ENCODE results near the gene GKN2.
"Not testable (repeated sequence)": the region's sequence is repeated elsewhere in the genome, so short reads cannot be mapped to it uniquely, and the experiment has no call there.

The GKN2 gene

DNA sequence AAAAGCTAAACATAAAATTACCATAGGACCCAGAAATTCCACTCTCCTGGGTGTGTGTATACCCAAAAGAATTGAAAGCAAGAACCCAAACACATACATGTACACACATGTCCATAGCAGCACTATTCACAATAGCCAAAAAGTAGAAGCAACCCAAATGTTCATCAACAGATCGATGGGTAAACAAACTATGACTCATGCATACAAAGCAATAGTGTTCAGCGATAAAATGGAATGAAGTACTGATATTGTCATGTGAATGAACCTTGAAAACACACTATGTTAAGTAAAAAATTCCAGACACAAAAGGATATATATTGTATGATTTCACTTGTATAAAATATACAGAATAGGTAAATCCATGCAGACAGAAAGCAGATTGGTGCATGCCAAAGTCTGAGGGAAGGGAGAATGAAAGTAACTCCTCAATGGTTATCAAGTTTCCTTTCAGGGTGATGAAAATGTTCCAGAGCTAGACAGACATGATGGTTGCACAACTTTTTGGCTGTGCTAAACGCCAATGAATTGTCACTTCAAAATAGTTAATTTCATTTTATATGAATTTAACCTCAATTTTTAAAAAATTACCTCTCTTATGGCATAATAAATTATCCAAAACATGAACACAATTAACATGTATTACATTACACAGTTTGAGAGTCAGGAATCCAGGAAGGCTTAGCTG lies 35.5 kb downstream of the GKN2 start:
- no peak for DNase-seq

DNA sequence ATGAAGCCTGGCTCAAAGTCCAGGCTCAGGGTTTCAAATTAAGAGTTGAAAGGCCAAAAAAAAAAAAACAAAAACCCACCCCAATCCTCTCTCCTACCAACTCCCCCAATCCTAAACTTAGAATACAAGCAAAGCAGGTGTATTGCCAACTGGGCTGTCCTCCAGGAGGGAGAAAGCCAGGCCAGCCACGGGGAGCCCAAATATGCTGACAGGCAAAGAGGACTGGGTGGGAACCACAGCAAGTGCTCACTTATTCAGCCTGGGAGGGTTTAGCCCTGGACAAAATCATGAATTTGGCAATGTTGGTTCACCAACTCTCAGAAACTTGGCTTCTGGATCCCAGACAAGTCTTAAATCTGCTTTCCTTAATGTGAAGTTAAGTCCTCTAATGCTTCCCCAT lies 36.5 kb downstream of the GKN2 start:
- DNase-seq, result no peak

DNA sequence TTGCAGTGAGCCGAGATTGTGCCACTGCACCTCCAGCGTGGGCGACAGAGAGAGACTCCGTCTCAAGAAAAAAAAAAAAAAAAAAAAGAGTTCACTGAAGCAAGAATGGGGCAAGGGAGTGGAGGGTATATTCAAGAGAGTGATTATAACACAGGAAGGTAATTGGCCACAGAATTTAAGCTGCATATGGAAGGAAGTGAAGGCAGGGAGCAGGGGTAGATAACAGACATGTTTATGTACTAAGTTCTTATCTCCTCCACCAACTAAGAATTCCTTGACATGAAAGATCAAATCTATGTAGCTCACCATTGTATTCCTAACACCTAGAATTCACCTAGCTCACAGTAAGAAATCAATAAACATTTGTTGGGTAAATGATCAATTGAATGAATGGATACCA lies 37.3 kb downstream of the GKN2 start:
- DNase-seq, result no peak

DNA sequence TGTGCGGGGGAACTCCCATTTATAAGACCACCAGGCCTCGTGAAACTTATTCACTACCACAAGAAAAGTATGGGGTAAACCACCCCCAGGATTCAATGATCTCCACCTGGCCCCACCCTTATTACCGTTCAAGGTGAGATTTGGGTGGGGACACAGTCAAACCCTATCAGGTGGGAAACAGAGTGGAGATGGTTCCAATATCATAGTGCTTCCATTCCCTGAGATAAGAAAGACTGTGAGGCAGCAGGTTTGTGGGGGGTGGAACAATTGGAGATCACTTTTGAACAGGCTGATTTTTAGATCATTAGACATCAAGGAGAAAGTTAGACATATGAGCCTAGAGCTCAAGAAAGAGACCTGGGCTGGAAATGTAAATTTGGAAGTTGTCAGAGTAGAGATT lies 39.3 kb downstream of the GKN2 start:
- DNase-seq, result no peak

DNA sequence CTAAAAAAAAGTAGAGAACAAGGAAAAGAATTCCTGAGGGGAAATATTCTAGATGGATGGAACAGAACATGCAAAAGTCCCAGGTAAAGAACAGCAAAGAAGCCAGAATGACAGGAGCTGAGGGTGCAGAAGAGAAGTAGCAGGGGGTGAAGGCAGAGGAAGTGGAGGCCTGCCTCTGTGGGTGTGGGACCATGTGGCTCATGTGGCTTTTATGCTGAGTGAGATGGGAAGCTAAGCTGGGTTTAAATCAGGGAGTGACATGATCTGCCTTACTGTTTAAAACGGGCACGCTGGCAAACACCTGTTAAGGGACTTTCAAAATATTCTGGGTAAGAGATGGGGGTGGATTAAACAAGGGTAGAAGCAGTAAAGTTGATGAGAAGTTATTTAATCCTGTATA lies 40.0 kb downstream of the GKN2 start:
- DNase-seq, result peak; percentile 70

DNA sequence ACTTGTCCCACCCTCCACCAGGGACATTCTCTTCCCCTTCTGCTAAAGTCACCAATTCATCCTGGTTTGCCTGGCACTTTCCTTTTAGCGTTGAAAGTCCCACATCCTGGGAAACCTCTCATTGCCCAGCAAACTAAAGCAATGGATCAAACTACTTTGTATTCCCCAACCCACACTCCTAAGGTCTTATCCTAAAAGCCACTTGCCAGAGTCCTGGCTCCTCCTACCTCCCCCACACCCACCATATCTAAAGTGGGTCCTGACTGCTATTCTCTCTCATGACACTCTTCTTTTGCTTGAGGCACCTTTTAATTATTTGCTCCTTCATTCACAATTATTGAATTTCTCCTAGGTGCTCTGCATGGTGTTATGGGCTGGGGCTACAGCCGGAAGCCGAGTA lies 40.6 kb downstream of the GKN2 start:
- DNase-seq, result no peak

DNA sequence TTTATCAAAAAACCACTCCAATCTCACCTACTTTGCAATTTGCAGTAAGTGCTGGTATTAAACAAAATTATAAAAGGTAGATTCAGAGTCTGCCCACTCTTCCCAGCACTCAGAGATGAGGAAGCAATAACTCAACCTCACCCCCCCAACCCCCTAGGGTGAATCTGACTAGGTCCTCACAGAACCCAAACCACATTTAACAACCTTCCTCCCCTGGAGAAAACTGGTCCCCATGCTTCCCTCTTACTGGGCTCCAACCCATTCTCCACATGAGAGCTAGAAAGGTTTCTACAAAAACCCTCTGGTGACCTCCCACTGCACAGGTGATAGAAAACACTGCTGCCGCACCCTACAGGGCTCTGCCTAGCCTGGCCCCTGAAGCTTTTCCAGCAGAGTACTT lies 41.0 kb downstream of the GKN2 start:
- DNase-seq, result peak; percentile 33

DNA sequence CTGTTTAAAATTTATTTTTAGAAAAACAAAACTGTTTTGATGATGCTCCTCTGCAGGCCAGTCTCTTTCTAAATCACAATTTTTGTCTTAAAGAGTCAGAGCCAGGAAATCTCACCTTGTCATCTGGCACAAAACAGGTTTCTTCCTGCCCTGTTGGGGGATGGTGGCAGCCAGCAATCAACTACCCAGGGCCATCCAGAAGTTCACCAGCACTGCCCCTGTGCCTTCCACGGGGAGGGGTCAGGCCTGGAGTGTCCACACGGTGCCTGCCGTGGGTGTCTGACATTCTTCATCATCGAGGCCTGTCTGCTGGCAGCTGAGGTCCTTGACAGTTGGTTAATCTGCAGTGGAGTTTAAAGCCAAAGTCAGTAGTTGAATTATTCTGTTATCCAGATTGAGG lies 41.4 kb downstream of the GKN2 start:
- peak; percentile 38 for DNase-seq

DNA sequence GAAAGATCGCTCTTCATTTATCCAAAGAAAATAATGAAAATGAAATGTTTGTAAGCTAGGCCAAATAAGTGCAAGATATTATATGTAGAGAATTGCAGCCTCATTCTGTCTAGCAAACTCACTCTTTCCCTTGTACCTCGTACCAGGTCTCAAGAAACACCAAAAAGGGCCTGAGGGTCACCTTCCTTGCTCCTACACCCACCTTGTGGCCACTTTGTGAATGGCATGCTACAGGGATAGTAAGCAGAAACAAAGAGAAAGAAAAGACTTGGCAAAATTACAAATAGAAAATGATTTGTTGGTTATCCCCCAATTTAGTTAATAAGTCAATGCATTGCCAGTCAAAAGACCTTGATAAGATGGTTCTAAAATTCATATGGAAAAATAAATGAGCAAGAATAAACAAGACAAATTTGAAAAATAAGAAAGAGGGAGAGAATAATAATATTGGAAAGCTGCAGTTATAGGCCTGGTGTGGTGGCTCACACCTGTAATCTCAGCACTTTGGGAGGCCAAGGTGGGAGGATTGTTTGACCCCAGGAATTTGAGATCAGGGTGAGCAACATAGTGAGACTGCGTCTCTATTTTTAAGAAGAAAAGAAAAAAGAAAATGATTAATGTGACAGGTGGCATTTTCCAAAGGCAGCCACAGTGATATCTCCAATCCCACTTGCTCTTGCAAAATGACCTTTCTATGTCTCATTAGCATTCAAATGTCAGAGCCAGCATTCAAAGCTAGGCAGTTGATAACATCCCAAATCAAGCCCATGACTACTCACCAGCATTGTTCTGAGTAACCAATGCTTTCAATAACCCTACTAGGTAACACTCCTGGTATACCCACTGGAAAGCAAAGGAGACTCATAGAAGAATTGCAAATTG lies 42.7 kb downstream of the GKN2 start:
- DNase-seq, result peak; percentile 90

DNA sequence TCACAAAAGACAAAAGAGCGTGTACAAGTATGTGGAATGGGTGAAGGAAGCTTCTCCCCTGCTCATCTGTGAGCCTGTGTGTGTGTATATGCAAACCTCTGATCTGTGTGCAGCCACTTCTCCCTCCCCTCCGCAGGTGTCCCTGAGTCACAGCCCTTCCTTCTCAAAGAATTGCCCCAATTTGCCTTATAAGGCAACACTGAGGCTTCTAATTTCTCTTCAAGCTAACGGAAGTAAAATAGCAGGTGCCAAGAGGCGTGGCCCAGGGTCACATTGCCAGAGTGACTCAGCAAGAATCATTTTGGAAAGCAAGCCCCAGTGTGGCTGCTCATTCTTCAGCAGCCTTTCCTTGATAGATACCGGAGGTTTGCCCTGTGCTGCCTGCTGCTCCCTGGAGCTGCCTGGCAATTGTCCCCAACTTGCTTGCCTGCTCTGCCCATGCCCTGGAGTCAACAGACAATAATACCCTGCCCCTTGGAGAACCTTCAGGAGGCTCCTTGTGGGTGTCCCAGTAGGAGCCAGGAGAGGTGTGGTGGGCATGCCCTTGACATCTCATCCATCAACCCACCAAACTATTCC lies 44.2 kb downstream of the GKN2 start:
- DNase-seq, result peak; percentile 94

DNA sequence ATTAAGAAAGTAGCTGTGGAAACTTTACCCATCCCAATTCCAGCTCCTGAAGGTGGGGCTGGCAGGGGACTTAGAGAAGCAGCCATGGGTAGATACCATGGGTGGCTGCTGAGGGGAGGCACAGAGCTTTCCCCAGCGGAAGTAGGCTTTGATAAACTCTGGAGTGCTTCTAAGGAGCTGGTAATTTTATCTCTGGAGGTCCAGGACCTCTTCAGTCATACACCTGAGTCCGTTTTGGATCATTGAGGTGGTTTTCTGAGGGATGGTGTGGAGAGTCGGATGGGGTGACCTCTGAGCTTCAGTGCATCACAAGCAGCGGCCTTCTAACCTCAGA lies 44.8 kb downstream of the GKN2 start:
- DNase-seq, result no peak

DNA sequence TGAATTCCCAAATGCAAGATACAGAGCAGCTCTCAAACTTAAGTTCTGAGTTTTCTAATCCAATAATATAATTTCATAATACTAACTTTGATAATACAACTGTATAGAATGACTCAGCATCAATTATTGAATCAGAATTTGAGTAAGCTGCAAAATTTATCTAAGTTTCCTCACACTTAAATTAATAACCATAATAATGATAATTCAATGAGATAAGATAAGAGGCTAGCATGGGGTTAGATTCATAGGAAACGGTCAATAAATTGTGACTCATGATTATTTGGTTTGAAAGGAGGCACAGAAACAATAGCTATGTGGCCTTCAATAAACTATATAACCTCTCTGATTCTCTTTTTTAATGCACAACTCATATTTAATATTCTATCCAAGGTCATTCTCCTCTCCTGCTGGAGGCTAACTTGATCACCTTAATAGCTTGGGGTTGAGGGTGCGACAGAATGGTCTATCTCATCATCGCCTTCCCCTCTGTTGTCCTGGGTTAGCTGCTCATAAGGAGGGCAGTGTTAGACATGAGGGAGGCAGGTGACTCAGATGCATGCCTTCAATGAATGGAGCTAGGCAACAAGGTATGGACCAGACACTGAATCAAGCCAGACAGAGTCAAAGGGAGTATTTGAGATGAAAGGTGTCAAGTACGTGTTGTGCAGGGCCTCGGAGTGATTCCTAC lies 45.3 kb downstream of the GKN2 start:
- DNase-seq, result peak; percentile 26

DNA sequence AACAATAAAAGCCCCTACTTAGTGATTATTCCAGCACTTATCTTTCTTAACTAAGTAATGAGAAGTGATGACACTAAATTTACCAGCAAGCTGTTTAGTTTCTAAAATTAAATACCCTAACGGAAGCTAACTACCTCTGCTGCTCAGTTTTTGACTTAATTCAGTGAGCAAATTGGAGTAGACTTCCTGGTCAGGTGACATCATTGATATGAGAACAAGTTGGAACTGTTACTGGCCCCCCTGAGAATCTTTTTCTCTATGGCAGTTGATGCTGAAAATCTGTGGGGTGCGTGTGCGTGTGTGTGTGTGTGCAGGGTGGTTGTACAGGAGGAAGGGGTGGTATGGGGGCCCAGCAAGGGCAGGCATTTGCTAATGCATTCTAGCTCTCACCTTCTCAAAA lies 46.0 kb downstream of the GKN2 start:
- DNase-seq, result no peak

DNA sequence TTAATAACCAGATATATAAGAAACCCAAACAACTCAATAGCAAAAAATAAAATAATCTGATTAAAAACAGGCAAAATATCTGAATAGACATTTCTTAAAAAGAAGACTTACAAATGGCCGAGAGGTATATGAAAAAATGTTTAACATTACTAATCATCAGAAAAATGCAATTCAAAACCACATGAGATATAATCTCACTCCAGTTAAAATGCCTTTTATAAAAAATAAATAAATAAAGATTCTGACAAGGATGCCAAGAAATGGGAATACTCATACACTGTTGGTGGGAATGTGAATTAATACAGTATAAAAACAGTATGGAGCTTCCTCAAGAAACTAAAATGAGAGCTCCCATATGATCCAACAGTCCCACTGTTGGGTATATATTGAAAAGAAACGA lies 47.6 kb downstream of the GKN2 start:
- DNase-seq, result no peak

DNA sequence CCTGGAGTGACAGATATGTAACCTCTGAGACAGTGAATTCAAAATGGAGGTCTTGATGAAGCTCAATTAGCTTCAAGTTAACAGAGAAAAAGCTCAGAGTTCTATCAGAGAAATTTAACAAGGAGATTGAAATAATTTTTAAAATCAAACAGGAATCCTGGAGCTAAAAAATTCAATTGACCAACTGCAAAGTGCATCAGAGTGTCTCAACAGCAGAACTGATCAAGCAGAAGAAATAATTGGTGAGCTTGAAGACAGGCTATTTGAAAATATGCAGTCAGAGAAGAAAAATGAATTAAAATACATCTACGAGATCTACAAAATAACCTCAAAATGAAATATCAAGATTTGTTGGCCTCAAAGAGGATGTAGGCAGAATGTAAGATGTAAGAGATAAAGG lies 51.1 kb downstream of the GKN2 start:
- no peak for DNase-seq

DNA sequence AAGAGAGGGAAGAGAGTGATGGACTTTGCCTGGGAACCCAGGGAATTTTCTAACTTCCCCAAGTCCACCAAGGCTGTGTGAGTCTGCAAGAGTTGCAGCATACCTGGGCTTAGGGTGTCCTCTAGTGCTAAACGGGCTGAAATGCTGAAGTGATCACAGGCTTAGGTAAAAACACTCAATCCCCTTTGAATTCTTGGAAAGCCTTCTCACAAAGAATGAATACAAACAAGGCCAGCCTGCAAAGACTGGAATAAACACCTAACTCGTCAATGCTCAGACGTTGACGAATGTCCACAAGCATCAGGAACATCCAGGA lies 51.5 kb downstream of the GKN2 start:
- DNase-seq, result no peak

DNA sequence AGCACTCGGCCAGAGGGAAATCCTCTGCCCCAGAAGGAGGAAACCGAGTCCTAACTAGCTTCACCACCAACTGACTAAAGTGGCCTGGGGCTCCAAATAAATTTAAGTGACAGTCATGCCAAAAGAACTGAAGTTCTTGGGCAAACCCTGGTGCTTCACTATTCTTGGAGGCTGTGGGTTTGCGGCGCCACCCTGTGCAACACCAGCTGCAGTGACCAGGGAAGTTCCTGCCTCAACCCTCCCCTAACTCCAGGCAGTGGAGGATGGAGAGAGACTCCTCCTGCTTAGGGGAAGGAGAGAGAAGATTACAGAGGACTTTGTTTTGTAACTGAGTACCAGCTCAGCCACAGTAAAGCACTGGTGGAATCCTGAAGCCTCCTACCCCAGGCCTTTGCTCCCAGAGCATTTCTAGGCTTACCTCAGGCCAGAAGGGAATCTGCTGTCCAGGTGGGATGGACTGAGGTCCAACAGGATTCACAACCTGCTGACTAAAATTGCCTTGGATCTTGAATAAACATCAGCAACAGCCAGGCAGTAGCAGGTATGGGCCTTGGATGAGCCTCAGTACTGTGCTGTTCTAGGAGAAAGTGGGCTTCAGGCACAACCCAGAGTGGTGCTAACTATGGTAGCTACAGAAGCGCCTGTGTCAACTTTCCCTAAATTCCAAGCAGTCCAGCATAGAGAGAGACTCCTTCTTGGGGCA lies 52.0 kb downstream of the GKN2 start:
- DNase-seq, result no peak

DNA sequence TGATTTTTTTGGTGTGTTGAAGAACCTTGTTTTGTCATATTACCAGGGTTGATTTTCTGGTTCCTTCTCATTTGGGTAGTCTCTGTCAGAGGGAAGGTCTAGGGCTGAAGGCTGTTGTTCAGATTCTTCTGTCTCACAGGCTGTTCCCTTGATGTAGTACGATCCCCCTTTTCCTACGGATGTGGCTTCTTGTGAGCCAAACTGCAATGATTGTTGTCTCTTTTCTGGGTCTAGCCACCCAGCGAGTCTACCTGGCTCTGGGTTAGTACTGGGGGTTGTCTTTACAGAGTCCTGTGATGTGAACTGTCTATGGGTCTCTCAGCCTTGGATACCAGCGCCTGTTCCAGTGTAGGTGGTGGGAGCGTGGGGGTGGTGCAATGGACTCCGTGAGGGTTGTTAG lies 56.7 kb downstream of the GKN2 start:
- DNase-seq, result not testable (repeated sequence)
